Measurements from ENCODE around the gene MICAL2. TPM values are rescaled to one million over a fixed set of nuclear protein-coding genes. Genes with fewer than 3 reads are reported as not detected.

MICAL2 gene
- total and polyA plus RNA-seq, 10 of the 15 experiments (the other 5 are each of a cell fraction or from before 2014, with no cell fraction given), result 0.90 to 5.6 (median 2.4) TPM

DNA sequence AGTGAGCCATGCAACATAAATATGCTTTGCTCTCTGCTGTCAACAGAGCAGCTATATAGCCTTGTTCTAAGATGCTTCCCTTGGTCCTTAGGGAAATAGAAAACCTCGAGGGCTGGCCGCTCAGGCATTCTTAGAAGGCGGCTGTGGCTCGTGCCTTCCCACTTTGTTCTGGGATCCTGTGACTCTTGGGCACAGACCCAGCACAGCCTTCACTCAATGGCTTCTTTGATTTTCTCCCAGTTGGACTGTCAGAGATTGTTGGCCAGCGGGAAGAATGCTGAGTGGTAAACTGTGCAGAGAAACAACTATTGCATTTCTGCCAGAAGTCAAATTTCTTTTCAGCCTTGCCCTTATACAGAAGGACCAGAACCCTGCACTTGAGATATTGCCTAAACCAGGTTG is 9.5 kb upstream of the MICAL2 start:
- H2AFZ ChIP-seq (ENCODE audit: control insufficient read depth, low read depth, low read length), result no peak overlapping the region
- H3K79me2 ChIP-seq (ENCODE audit: control insufficient read depth, insufficient read depth, low read length), result no peaks in the 10 kb centered on the region
- H3K4me1 ChIP-seq (ENCODE audit: control insufficient read depth, insufficient read depth, low read length), result no peaks in the 10 kb centered on the region
- no peak overlapping the region for H3K9ac ChIP-seq (ENCODE audit: control insufficient read depth, insufficient read depth, low read length)
- H3K4me3 ChIP-seq, result no peak overlapping the region
- in situ Hi-C loops (cut with MboI), result no loop called here
- RAD21 ChIA-PET (ENCODE audit: unreplicated experiment), result no interaction called here
- H3K27ac ChIP-seq (ENCODE audit: control insufficient read depth, insufficient read depth), result no peak overlapping the region
- no peak for TF ChIP-seq ATF7 (IDR thresholded peaks at IDR 0.05; ENCODE audit: low read depth)
- no peak for TF ChIP-seq LARP7 (IDR thresholded peaks at IDR 0.05)
- TF ChIP-seq, protein P1, sequence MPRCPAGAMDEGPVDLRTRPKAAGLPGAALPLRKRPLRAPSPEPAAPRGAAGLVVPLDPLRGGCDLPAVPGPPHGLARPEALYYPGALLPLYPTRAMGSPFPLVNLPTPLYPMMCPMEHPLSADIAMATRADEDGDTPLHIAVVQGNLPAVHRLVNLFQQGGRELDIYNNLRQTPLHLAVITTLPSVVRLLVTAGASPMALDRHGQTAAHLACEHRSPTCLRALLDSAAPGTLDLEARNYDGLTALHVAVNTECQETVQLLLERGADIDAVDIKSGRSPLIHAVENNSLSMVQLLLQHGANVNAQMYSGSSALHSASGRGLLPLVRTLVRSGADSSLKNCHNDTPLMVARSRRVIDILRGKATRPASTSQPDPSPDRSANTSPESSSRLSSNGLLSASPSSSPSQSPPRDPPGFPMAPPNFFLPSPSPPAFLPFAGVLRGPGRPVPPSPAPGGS (IDR thresholded peaks at IDR 0.05; ENCODE audit: borderline replicate concordance, insufficient read depth, low read depth, low read length, poor library complexity, severe bottlenecking), result no peak
- SMC1A ChIA-PET (ENCODE audit: uncharacterized antibody, unreplicated experiment), result no interaction called here
- no peak for FAIRE-seq
- H4K20me1 ChIP-seq (ENCODE audit: control insufficient read depth, insufficient read depth), result no peaks in the 10 kb centered on the region
- no peaks in the 10 kb centered on the region for H3K9me3 ChIP-seq (replicated peaks; ENCODE audit: control insufficient read depth, insufficient read depth, low read length)
- CTCF ChIA-PET, result interaction anchor here (1.6 kb wide), 1 partner anchor 135 kb away, joined by 3 read pairs; no protein-coding TSS in a partner anchor
- no TSS peak for BruUV-seq (replicated peaks)
- POLR2A ChIA-PET, result no interaction called here
- ATAC-seq, result no peak
- DNase-seq (ENCODE audit: low read depth, low spot score), result no peak
- intact Hi-C loops (cut with micrococcal nuclease; ENCODE audit: unreplicated experiment), result no loop called here
- H3K36me3 ChIP-seq (ENCODE audit: control insufficient read depth in 2 of 2, insufficient read depth in 2 of 2, low read length in 1 of 2), result no peaks in the 10 kb centered on the region
- H3K4me2 ChIP-seq (ENCODE audit: control insufficient read depth, insufficient read depth), result no peak overlapping the region
- 17% methylated on average over 5 of the region's 5 CpGs for WGBS (ENCODE audit: insufficient coverage, insufficient replicate concordance, low lambda C conversion rate, missing lambda C conversion rate)
- peaks cover 2 to 3% of the 10 kb centered on the region in 2 experiments; a peak in 2 of 4 replicates for H3K27me3 ChIP-seq (replicated peaks in 1 of 2; ENCODE audit: control insufficient read depth in 2 of 2, insufficient read depth in 2 of 2, low read length in 1 of 2)

DNA sequence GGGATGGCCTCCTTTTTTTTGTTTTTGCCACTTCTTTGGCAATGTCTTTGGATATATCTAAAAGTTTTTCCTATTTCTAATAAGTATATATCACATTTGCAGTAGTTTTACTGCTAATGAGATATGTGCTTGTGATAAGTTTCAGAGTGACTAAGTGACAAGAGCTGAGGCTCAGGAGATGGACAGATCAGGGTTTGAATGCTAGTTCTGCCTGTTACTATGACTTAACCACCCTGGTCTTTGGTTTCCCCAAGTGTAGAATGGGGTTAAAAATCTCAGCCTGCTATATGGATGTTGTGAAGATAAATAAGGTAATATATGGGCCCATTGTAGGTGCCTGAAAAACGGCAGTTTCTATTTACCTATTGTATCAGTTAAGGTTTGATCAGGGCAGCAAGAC is 9.1 kb upstream of the MICAL2 start:
- intact Hi-C loops (cut with micrococcal nuclease; ENCODE audit: unreplicated experiment), result no loop called here
- Histone ChIP-seq H3K4me1 (ENCODE audit: control insufficient read depth, insufficient read depth, low read length) (no peaks in the 10 kb centered on the region), H3K27me3 (replicated peaks in 1 of 2; ENCODE audit: control insufficient read depth in 2 of 2, insufficient read depth in 2 of 2, low read length in 1 of 2) (peaks cover 2 to 3% of the 10 kb centered on the region in 2 experiments; a peak in 2 of 4 replicates), H3K9ac (ENCODE audit: control insufficient read depth, insufficient read depth, low read length) (no peak overlapping the region), H3K4me2 (ENCODE audit: control insufficient read depth, insufficient read depth) (no peak overlapping the region), H3K36me3 (ENCODE audit: control insufficient read depth in 2 of 2, insufficient read depth in 2 of 2, low read length in 1 of 2) (no peaks in the 10 kb centered on the region), H3K9me3 (replicated peaks; ENCODE audit: control insufficient read depth, insufficient read depth, low read length) (no peaks in the 10 kb centered on the region), H4K20me1 (ENCODE audit: control insufficient read depth, insufficient read depth) (no peaks in the 10 kb centered on the region), H3K27ac (ENCODE audit: control insufficient read depth, insufficient read depth) (no peak overlapping the region), H3K79me2 (ENCODE audit: control insufficient read depth, insufficient read depth, low read length) (no peaks in the 10 kb centered on the region), H3K4me3 (no peak overlapping the region), H2AFZ (ENCODE audit: control insufficient read depth, low read depth, low read length) (no peak overlapping the region)
- ChIA-PET SMC1A (ENCODE audit: uncharacterized antibody, unreplicated experiment) (no interaction called here), RAD21 (ENCODE audit: unreplicated experiment) (no interaction called here), CTCF (interaction anchor here (1.0 to 1.6 kb wide), 2 partner anchors 18 to 135 kb away, joined by 3 read pairs; no protein-coding TSS in a partner anchor), POLR2A (no interaction called here)
- DNase-seq (ENCODE audit: low read depth, low spot score) (no peak), ATAC-seq (no peak), FAIRE-seq (no peak)
- WGBS (ENCODE audit: insufficient coverage, insufficient replicate concordance, low lambda C conversion rate, missing lambda C conversion rate), result 10% methylated on average over 1 of the region's 1 CpG
- in situ Hi-C loops (cut with MboI), result no loop called here
- BruUV-seq (replicated peaks), result no TSS peak
- TF ChIP-seq, protein P2, sequence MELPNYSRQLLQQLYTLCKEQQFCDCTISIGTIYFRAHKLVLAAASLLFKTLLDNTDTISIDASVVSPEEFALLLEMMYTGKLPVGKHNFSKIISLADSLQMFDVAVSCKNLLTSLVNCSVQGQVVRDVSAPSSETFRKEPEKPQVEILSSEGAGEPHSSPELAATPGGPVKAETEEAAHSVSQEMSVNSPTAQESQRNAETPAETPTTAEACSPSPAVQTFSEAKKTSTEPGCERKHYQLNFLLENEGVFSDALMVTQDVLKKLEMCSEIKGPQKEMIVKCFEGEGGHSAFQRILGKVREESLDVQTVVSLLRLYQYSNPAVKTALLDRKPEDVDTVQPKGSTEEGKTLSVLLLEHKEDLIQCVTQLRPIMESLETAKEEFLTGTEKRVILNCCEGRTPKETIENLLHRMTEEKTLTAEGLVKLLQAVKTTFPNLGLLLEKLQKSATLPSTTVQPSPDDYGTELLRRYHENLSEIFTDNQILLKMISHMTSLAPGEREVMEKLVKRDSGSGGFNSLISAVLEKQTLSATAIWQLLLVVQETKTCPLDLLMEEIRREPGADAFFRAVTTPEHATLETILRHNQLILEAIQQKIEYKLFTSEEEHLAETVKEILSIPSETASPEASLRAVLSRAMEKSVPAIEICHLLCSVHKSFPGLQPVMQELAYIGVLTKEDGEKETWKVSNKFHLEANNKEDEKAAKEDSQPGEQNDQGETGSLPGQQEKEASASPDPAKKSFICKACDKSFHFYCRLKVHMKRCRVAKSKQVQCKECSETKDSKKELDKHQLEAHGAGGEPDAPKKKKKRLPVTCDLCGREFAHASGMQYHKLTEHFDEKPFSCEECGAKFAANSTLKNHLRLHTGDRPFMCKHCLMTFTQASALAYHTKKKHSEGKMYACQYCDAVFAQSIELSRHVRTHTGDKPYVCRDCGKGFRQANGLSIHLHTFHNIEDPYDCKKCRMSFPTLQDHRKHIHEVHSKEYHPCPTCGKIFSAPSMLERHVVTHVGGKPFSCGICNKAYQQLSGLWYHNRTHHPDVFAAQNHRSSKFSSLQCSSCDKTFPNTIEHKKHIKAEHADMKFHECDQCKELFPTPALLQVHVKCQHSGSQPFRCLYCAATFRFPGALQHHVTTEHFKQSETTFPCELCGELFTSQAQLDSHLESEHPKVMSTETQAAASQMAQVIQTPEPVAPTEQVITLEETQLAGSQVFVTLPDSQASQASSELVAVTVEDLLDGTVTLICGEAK (IDR thresholded peaks at IDR 0.05; ENCODE audit: borderline replicate concordance), result no peak
- TF ChIP-seq TARDBP (IDR thresholded peaks at IDR 0.05; ENCODE audit: borderline replicate concordance) (no peak), NR2F1 (conservative IDR thresholded peaks at IDR 0.05) (no peak), SMC3 (IDR thresholded peaks at IDR 0.05; ENCODE audit: borderline replicate concordance, low read length) (no peak), NR2C2 (IDR thresholded peaks at IDR 0.05; ENCODE audit: borderline replicate concordance, control insufficient read depth, insufficient read length, low read depth) (no peak), EP300 (IDR thresholded peaks at IDR 0.05; ENCODE audit: borderline replicate concordance in 1 of 2, control insufficient read depth in 1 of 2, low read depth in 2 of 2, low read length in 2 of 2) (no peak), WRNIP1 (IDR thresholded peaks at IDR 0.05; ENCODE audit: borderline replicate concordance, low read depth, low read length) (no peak)
- TF ChIP-seq, protein P3, sequence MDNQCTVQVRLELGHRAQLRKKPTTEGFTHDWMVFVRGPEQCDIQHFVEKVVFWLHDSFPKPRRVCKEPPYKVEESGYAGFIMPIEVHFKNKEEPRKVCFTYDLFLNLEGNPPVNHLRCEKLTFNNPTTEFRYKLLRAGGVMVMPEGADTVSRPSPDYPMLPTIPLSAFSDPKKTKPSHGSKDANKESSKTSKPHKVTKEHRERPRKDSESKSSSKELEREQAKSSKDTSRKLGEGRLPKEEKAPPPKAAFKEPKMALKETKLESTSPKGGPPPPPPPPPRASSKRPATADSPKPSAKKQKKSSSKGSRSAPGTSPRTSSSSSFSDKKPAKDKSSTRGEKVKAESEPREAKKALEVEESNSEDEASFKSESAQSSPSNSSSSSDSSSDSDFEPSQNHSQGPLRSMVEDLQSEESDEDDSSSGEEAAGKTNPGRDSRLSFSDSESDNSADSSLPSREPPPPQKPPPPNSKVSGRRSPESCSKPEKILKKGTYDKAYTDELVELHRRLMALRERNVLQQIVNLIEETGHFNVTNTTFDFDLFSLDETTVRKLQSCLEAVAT (IDR thresholded peaks at IDR 0.05), result no peak
